Astrocyte (in vitro differentiated cells and primary cell): ENCODE data around the gene SLC22A31.

Source experiments
- CTCF ChIP-seq: IDR thresholded peaks from 2 replicates; pipeline ENCODE4 v1.5.1; 2011; ENCODE audit warnings: low read depth, mild to moderate bottlenecking, inconsistent platforms, low read length, moderate library complexity; ENCODE audit not compliant: insufficient read depth
- EZH2 ChIP-seq: IDR thresholded peaks from 2 replicates; pipeline ENCODE4 v1.6.1; 2012; ENCODE audit warnings: mild to moderate bottlenecking, low read length, inconsistent platforms; ENCODE audit not compliant: insufficient read depth

- no peak for TF ChIP-seq CTCF
- no peak for TF ChIP-seq EZH2
Observed at GRCh38 chr16:89183975-89184676, 16.2 kb downstream of the SLC22A31 start.
